ENCODE measurements around the gene FBLN5.

Gene FBLN5

DNA sequence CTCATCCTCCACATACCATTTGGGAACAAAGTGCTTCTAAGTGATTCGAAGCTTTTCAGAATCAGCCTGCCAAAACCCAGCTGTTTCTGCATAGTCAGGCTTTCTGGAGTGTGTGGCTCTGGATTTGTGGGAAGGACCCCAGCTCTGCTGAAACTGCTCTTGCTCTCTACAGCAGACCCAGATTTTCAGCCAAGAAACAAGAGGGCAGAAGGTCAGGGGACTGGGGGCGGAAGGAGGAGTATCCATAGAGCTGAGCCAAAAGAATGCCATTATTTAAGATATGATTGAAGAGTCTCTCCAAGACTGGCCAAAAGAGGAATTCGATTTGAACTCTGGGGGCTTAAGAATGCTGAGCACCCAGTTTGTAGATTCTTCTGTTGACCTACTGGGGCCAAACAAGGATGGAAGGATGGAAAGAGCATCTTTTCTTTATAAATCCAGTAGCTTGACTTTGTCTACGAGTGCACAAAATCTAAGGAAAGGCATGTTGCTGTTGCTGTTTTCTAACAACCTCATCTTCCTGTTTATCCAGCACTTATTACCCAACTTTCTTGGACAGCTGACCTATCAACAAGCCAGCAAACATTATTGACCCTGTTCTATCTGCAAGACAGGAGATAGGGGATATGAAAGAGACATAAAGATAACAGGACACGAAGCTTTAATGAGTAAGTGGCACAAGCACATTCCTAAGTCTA, 29.2 kb downstream of the FBLN5 start:
- Histone ChIP-seq H3K9me3 (no peaks in the 10 kb centered on the region), H3K4me3 (no peak overlapping the region), H4K20me1 (no peaks in the 10 kb centered on the region), H3K27ac (no peak overlapping the region), H3K4me1 (no peaks in the 10 kb centered on the region), H3K36me3 (no peaks in the 10 kb centered on the region), H3K27me3 (no peaks in the 10 kb centered on the region), H3K9ac (no peak overlapping the region), H3K4me2 (no peak overlapping the region)
- TF ChIP-seq Cebpa-rat (IDR thresholded peaks at IDR 0.05), result no peak

DNA sequence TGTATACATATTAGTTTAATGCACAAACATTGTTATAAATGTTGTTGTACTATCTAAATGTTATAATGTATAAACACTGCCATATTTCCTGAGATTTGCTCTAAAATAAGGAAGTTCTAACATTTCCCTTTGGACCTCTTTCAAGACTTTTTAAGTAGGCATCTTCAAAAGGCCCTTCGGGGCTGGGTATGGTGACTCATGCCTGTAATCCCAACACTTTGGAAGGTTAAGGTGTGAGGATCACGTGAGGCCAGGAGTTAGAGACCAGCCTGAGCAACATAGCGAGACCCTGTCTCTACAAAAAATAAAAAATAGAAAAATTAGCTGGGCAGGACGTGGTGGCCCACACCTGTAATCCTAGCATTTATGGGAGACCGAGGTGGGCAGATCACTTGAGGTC, 35.5 kb downstream of the FBLN5 start:
- peaks cover 12% of the 10 kb centered on the region; the same call in 1 of the 2 replicates for H3K4me1 ChIP-seq
- H3K4me2 ChIP-seq, result peak overlapping the region; percentile 41; the same call in 1 of the 2 replicates
- no peaks in the 10 kb centered on the region for H3K27me3 ChIP-seq
- TF ChIP-seq Cebpa-rat (IDR thresholded peaks at IDR 0.05), result no peak
- H3K9me3 ChIP-seq, result no peaks in the 10 kb centered on the region
- H4K20me1 ChIP-seq, result no peaks in the 10 kb centered on the region
- H3K9ac ChIP-seq, result no peak overlapping the region
- no peak overlapping the region for H3K27ac ChIP-seq
- no peaks in the 10 kb centered on the region for H3K36me3 ChIP-seq
- H3K4me3 ChIP-seq, result no peak overlapping the region

DNA sequence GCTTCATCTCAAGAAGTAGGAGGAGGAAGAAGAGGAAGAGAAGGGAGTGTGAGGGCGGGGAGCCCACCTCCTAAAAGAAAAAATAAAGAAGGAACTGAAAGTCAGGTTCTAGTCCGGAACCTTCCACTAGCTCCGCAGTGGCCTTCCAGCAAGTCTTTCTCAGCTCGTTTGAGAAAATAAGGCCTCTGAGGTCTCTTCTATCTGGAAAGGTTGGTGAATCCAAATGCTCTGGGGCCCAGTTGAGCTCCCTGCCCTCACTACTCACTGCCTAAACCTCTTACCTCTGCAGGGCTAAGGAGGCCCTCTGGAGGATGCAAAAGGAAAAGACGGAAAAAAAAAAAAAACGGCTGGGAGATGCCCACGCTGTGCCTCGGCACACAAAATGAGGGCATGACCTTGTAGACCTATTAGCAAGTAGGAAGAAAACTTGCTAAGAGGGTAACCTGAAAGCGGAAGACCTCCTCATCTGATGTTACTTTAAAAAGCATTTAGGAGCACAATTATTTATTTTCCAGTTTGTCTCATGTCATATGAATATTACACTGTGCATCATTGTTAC, 35.9 kb downstream of the FBLN5 start:
- Histone ChIP-seq H3K4me3 (no peak overlapping the region), H3K9me3 (no peaks in the 10 kb centered on the region), H3K27me3 (no peaks in the 10 kb centered on the region), H3K4me2 (peak overlapping the region; percentile 41), H3K9ac (no peak overlapping the region), H3K36me3 (no peaks in the 10 kb centered on the region), H3K4me1 (peaks cover 12% of the 10 kb centered on the region; the same call in 1 of the 2 replicates), H4K20me1 (no peaks in the 10 kb centered on the region), H3K27ac (0 out of 2 replicates have a peak overlapping the region, but pooled peaks have one; percentile 27)
- no peak for TF ChIP-seq Cebpa-rat (IDR thresholded peaks at IDR 0.05)

DNA sequence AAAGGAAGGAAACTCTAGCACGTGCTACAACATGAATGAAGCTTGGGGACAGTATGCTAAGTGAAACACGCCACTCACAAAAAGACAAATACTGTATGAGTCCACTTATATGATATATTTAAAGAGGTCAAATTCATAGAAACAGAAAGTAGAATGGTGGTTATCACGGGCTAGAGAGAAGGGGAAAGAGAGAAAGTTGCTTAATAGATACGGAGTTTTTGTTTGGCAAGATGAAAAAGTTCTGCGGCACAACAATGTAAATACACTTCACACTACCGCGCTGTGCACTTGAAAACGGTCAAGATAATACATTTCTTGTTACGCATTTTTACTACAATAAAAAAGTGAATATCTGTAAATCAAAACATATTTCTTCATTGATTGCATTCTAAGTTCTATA, 37.3 kb downstream of the FBLN5 start:
- Histone ChIP-seq H3K9ac (no peak overlapping the region), H3K4me2 (no peak overlapping the region), H3K4me1 (peaks cover 12% of the 10 kb centered on the region; the same call in 1 of the 2 replicates), H4K20me1 (no peaks in the 10 kb centered on the region), H3K9me3 (no peaks in the 10 kb centered on the region), H3K27me3 (no peaks in the 10 kb centered on the region), H3K4me3 (no peak overlapping the region), H3K36me3 (no peaks in the 10 kb centered on the region), H3K27ac (no peak overlapping the region)
- no peak for TF ChIP-seq Cebpa-rat (IDR thresholded peaks at IDR 0.05)

DNA sequence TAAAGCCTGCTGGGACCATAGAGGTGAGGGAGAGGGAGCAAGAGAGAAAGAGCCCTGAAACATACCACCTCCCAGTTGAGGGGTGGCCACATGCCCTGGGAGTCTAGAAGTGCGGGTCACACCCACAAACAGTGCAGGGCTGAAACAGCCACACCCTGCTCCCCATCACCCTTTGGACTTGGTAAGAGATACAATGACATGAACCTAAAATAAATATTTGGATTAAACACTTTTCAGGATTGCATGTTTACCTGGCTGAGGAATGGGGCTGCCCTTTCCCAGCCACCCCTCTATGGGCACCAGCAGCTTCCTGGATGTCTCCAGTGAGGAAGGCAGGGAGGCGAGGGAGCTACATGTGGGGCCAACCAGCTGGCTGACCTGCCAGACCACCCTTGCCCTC, 41.1 kb downstream of the FBLN5 start:
- no peaks in the 10 kb centered on the region for H3K36me3 ChIP-seq
- H3K27me3 ChIP-seq, result no peaks in the 10 kb centered on the region
- TF ChIP-seq Cebpa-rat (IDR thresholded peaks at IDR 0.05), result no peak
- no peaks in the 10 kb centered on the region for H3K9me3 ChIP-seq
- H3K27ac ChIP-seq, result no peak overlapping the region
- peaks cover 4% of the 10 kb centered on the region; the same call in 1 of the 2 replicates for H3K4me1 ChIP-seq
- H3K9ac ChIP-seq, result no peak overlapping the region
- no peak overlapping the region for H3K4me2 ChIP-seq
- H3K4me3 ChIP-seq, result no peak overlapping the region
- no peaks in the 10 kb centered on the region for H4K20me1 ChIP-seq

DNA sequence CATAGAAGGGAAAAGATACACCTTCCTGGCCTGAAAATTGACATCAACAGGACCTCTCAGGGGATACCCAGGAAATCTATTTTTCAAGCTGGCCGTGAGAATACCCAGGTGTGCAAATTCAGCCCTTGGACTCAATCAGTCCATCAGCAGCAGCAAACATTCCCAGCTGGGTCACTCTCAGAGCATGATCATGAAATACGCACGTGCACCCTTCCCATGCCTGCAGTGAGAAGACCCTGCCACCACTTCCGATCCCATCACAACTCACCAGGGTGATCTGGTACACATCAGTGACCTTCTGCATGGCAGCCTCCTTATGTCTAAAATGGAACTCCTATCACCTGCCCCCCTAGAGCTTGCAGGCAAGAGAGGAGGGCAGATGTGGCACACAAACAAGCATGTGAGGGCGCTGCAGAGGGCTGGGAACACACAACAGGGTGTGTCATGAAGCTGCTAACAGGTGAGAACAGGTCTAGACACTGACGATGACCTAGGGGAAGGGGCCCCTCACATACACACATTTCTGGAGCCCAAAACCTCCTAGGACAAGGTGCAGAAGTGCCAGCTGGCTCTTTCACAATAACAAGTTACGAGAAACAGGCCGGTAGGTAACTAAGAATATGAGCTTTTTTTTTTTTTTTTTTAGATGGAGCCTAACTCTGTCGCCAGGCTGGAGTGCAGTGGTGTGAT, 42.4 kb downstream of the FBLN5 start:
- Histone ChIP-seq H4K20me1 (no peaks in the 10 kb centered on the region), H3K4me3 (no peak overlapping the region), H3K36me3 (no peaks in the 10 kb centered on the region), H3K9ac (no peak overlapping the region), H3K4me1 (no peaks in the 10 kb centered on the region), H3K27me3 (no peaks in the 10 kb centered on the region), H3K27ac (no peak overlapping the region), H3K9me3 (no peaks in the 10 kb centered on the region), H3K4me2 (no peak overlapping the region)
- no peak for TF ChIP-seq Cebpa-rat (IDR thresholded peaks at IDR 0.05)

DNA sequence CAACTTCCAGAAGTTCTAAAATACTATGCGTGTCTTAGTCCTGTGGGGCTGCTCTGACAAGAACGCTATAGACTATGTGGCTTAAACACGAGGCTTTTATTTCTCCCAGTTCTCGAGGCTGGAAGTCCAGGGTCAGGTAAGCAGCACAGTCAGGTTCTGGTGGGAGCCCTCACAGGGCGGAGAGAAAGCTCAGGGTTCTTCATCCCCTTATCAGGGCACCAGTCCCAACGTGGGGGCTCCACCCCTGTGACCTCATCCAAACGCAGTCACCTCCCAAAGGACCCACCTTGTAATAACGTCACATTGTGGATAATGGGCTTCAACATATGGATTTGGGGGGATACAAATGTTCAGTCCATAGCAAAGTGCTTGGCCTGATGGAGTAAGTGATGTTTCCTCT, 43.0 kb downstream of the FBLN5 start:
- Histone ChIP-seq H3K9ac (no peak overlapping the region), H3K36me3 (no peaks in the 10 kb centered on the region), H4K20me1 (no peaks in the 10 kb centered on the region), H3K4me1 (no peaks in the 10 kb centered on the region), H3K27me3 (no peaks in the 10 kb centered on the region), H3K27ac (no peak overlapping the region), H3K4me3 (no peak overlapping the region), H3K4me2 (no peak overlapping the region), H3K9me3 (no peaks in the 10 kb centered on the region)
- no peak for TF ChIP-seq Cebpa-rat (IDR thresholded peaks at IDR 0.05)

DNA sequence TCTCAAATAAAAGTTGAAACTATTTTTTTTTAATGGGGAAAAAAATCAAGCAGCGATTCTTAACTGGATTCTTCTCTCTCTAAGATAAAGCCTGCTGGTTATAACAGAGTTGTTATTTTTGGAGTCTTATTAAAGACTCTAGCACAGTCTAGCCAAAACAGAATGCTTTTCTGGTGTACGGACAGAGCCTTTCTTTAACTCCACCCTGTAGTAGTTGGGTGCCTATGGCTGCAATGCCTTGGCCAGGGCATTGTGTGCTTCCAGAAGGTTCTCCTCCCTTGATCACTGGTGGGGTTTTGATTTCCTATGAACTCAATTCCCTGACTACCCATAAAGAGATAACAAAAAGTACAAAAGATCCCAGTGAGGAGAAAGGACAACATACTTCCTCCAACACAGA, 44.4 kb downstream of the FBLN5 start:
- H3K27me3 ChIP-seq, result no peaks in the 10 kb centered on the region
- TF ChIP-seq Cebpa-rat (IDR thresholded peaks at IDR 0.05), result no peak
- H3K4me1 ChIP-seq, result no peaks in the 10 kb centered on the region
- no peak overlapping the region for H3K4me3 ChIP-seq
- H3K9me3 ChIP-seq, result no peaks in the 10 kb centered on the region
- no peaks in the 10 kb centered on the region for H3K36me3 ChIP-seq
- no peak overlapping the region for H3K27ac ChIP-seq
- H3K9ac ChIP-seq, result no peak overlapping the region
- H3K4me2 ChIP-seq, result no peak overlapping the region
- no peaks in the 10 kb centered on the region for H4K20me1 ChIP-seq

DNA sequence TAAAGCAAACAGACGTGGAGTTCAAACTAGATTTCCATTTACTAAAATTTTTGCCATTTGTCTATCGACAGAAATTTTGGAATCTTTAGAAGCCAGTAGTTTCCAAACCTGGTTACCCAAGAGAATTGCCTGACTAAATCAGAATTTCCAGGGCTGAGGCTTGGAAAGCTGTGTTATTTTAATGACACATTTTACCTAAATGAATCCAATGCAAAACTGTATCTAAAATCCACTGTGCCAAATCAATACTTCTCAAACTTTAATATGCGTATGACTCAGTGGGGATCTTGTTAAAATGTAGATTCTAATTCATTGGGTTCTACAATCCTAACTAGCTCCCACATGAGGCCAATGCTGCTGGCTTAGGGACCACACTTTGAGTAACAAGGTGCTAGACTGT, 45.2 kb downstream of the FBLN5 start:
- no peaks in the 10 kb centered on the region for H3K9me3 ChIP-seq
- no peak overlapping the region for H3K4me3 ChIP-seq
- no peaks in the 10 kb centered on the region for H4K20me1 ChIP-seq
- H3K4me1 ChIP-seq, result no peaks in the 10 kb centered on the region
- no peaks in the 10 kb centered on the region for H3K36me3 ChIP-seq
- H3K27me3 ChIP-seq, result no peaks in the 10 kb centered on the region
- no peak for TF ChIP-seq Cebpa-rat (IDR thresholded peaks at IDR 0.05)
- H3K27ac ChIP-seq, result no peak overlapping the region
- H3K9ac ChIP-seq, result no peak overlapping the region
- H3K4me2 ChIP-seq, result no peak overlapping the region
